ENCODE measurements around the gene KIF5A. TPM values are rescaled to one million over a fixed set of nuclear protein-coding genes. Genes with fewer than 3 reads are reported as not detected.

The KIF5A gene
- total RNA-seq, 4 donors from 2014 or later: 0.15 to 0.22 (median 0.19) TPM; not detected in 1

GRCh38 chr12:57521525-57522010 lies 28.3 kb upstream of the KIF5A start:
- 43 to 51% methylated on average over 11 to 12 of the region's 17 CpGs for WGBS, 2 donors
- peak overlapping the region in 3 of 4 donors; percentile 69 to 93 (median 76) for H3K4me3 ChIP-seq
- intact Hi-C loops (cut with DNase I): no loop called here

GRCh38 chr12:57522011-57522886 lies 27.6 kb upstream of the KIF5A start, which contains the start of gene MBD6:
Gene MBD6 (plus strand): TSS chr12:57522824. CDS start chr12:57524304, 1,480 bp downstream.
- Histone ChIP-seq H3K4me3 (peak within 1 kb of the TSS; percentile 69 to 93 (median 72)), H3K27ac (peak within 1 kb of the TSS; percentile 96 to 100 (median 99)), H3K27me3 (no peaks in the 10 kb centered on the region), H3K9me3 (no peaks in the 10 kb centered on the region), H3K4me1 (peaks cover 51 to 84% (median 57%) of the 10 kb centered on the region in 3 donors), H3K36me3 (peaks cover 23 to 45% (median 26%) of the 10 kb centered on the region in 3 donors)
- peak in 2 of 4 donors; percentile 44 to 55 for TF ChIP-seq POLR2A (IDR thresholded peaks at IDR 0.05)
- TF ChIP-seq CTCF (IDR thresholded peaks at IDR 0.05): peak in 1 of 6 experiments; percentile 1
- DNase-seq: peak; percentile 76
- 0 to 4% methylated on average over 1 to 2 of the region's 57 CpGs for WGBS, 2 donors
- intact Hi-C loops (cut with DNase I): no loop called here

More at GRCh38 chr12:57521525-57522010, 28.3 kb upstream of the KIF5A start:
- H3K4me1 ChIP-seq: peaks cover 51 to 86% (median 60%) of the 10 kb centered on the region in 3 donors
- peak overlapping the region; percentile 96 to 100 (median 99) for H3K27ac ChIP-seq
- peaks cover 20 to 45% (median 26%) of the 10 kb centered on the region in 3 donors for H3K36me3 ChIP-seq
- TF ChIP-seq CTCF (IDR thresholded peaks at IDR 0.05) (no peak), POLR2A (IDR thresholded peaks at IDR 0.05) (no peak)
- no peaks in the 10 kb centered on the region for H3K27me3 ChIP-seq
- no peaks in the 10 kb centered on the region for H3K9me3 ChIP-seq
- DNase-seq: no peak

GRCh38 chr12:57522887-57523705 lies 26.7 kb upstream of the KIF5A start:
- H3K27ac ChIP-seq: peak overlapping the region; percentile 96 to 100 (median 99)
- H3K9me3 ChIP-seq: no peaks in the 10 kb centered on the region
- H3K27me3 ChIP-seq: no peaks in the 10 kb centered on the region
- H3K4me3 ChIP-seq: peak overlapping the region; percentile 69 to 93 (median 72)
- WGBS, 2 donors: 0% methylated on average over 4 to 7 of the region's 38 CpGs
- H3K4me1 ChIP-seq: peaks cover 47 to 75% (median 48%) of the 10 kb centered on the region in 3 donors
- TF ChIP-seq CTCF (IDR thresholded peaks at IDR 0.05) (no peak), POLR2A (IDR thresholded peaks at IDR 0.05) (peak in 1 of 4 donors; percentile 54)
- DNase-seq: no peak
- intact Hi-C loops (cut with DNase I): no loop called here
- peaks cover 31 to 45% (median 33%) of the 10 kb centered on the region in 3 donors for H3K36me3 ChIP-seq

DNA sequence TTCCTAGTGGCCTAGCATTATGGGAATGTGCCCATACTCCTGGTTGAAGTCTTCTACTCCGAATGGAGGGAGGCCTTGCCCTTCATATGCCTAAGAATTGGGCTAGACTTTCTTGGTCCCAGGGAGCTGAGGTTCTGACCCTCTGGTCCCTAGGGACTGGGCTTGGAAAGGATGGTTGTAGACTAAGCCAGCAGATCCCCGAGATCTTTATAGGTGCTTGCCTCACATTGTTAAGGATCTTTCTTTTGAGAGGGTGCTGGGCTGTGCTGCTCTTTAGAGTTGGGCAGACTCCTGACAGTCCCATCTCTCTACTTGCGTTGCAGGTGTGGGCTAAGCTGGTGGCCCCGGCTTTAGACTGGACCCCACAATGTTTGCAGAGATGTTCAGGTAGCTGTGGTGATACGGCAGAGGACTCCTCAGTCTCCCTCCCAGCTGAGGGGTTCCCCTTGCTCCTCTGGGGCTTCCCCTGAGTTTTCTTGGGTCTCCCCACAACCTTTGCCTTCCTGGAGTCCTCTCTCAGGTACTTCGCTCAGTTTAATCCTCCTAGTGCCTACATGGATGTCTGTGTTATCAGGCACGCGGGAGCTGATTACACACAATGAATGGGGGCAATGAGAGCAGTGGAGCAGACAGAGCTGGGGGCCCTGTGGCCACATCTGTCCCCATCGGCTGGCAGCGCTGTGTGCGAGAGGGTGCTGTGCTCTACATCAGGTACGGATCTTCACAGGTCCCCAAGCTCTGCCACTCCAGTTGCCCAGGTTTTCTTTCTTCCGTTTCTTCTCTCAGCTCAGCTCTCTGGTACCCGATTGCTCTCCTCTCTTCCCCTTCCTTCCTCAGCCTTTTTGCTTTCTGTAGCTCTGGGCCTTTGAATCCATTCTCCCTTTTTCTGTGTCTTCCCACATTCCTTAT lies 25.9 kb upstream of the KIF5A start:
- WGBS, 2 donors: 48 to 52% methylated on average over 10 of the region's 14 CpGs
- peak overlapping the region; percentile 69 to 93 (median 72) for H3K4me3 ChIP-seq
- intact Hi-C loops (cut with DNase I): no loop called here
- H3K36me3 ChIP-seq: peaks cover 36 to 51% (median 42%) of the 10 kb centered on the region in 3 donors
- TF ChIP-seq CTCF (IDR thresholded peaks at IDR 0.05) (no peak), POLR2A (IDR thresholded peaks at IDR 0.05) (no peak)
- no peaks in the 10 kb centered on the region for H3K27me3 ChIP-seq
- no peaks in the 10 kb centered on the region for H3K9me3 ChIP-seq
- peak overlapping the region; percentile 96 to 100 (median 99) for H3K27ac ChIP-seq
- H3K4me1 ChIP-seq: peaks cover 38 to 67% (median 40%) of the 10 kb centered on the region in 3 donors
- DNase-seq: no peak
